GM18505 (cell line): Measurements from ENCODE around the gene RBFOX2.

Experiments used
- ATAC-seq: cut with Tn5 transposase; IDR thresholded peaks from one replicate; pipeline ENCODE4 v1.9.1; 2021; ENCODE audit not compliant: unreplicated experiment
- POLR2A ChIP-seq: IDR thresholded peaks from 4 replicates; pipeline ENCODE4 v1.6.1; 2011; ENCODE audit warnings: borderline replicate concordance; ENCODE audit not compliant: insufficient read depth, insufficient read length; ENCODE audit errors: extremely low read depth

RBFOX2 gene

GRCh38 chr22:35910926-35911325, 117.7 kb downstream of the RBFOX2 start:
- ATAC-seq: no peak
- no peak for TF ChIP-seq POLR2A

GRCh38 chr22:35910003-35910769, 118.4 kb downstream of the RBFOX2 start:
- no peak for TF ChIP-seq POLR2A

GRCh38 chr22:35905894-35906293, 122.7 kb downstream of the RBFOX2 start:
- no peak for ATAC-seq
- no peak for TF ChIP-seq POLR2A

More at GRCh38 chr22:35910003-35910769, 118.4 kb downstream of the RBFOX2 start:
- no peak for ATAC-seq

GRCh38 chr22:35904752-35905151, 123.9 kb downstream of the RBFOX2 start:
- no peak for TF ChIP-seq POLR2A
- ATAC-seq: no peak

GRCh38 chr22:35904336-35904692, 124.3 kb downstream of the RBFOX2 start:
- TF ChIP-seq POLR2A: no peak
- no peak for ATAC-seq

- no peak for ATAC-seq
- no peak for TF ChIP-seq POLR2A
Measured at GRCh38 chr22:35903571-35904335, 124.9 kb downstream of the RBFOX2 start.

- ATAC-seq: no peak
- no peak for TF ChIP-seq POLR2A
Measured at GRCh38 chr22:35900483-35901168, 128.0 kb downstream of the RBFOX2 start.

- no peak for ATAC-seq
- no peak for TF ChIP-seq POLR2A
Measured at GRCh38 chr22:35899736-35900135, 128.9 kb downstream of the RBFOX2 start.

- ATAC-seq: no peak
- no peak for TF ChIP-seq POLR2A
Measured at GRCh38 chr22:35896111-35896705, 132.4 kb downstream of the RBFOX2 start.

- no peak for ATAC-seq
- no peak for TF ChIP-seq POLR2A
Measured at GRCh38 chr22:35894937-35895708, 133.5 kb downstream of the RBFOX2 start.

GRCh38 chr22:35894464-35894878, 134.2 kb downstream of the RBFOX2 start:
- ATAC-seq: no peak
- no peak for TF ChIP-seq POLR2A

- ATAC-seq: no peak
- no peak for TF ChIP-seq POLR2A
Measured at GRCh38 chr22:35893698-35894097, 134.9 kb downstream of the RBFOX2 start.
